CD4-positive, alpha-beta memory T cell (primary cell): Measurements from ENCODE around the gene CDHR4. TPM values are rescaled to one million over a fixed set of nuclear protein-coding genes. Genes with fewer than 3 reads are reported as not detected.
"Not testable (repeated sequence)": the region's sequence is repeated elsewhere in the genome, so short reads cannot be mapped to it uniquely, and the experiment has no call there.

Experiments used
- CTCF ChIA-PET: fragments of 350-600 bp; sonication (Branson Sonifier 250); formaldehyde crosslinking; loops from one replicate; lab custom pipeline; 2021; ENCODE audit warnings: inconsistent platforms; ENCODE audit not compliant: partially characterized antibody; lab: Charles Lee
- POLR2A ChIA-PET: fragments of 350-600 bp; sonication (Branson Sonifier 250); formaldehyde crosslinking; loops from one replicate; lab custom pipeline; 2021; ENCODE audit not compliant: partially characterized antibody; lab: Charles Lee
- DNase-seq, 5 donors: peaks; one replicate each; pipeline versions ENCODE4 v3.0.0 to v3.0.0-alpha.2; 2020 to 2022; ENCODE audit warnings: mixed read lengths in 1 of 5
- H3K27ac ChIP-seq: one replicate; pipeline ENCODE4 v1.7.0; 2013; ENCODE audit warnings: low read depth, low read length
- H3K27me3 ChIP-seq: 2 replicates; pipeline ENCODE4 v1.7.0; 2013; ENCODE audit warnings: mild to moderate bottlenecking, low read length, moderate library complexity; ENCODE audit not compliant: insufficient read depth
- H3K36me3 ChIP-seq: 2 replicates; pipeline ENCODE4 v1.7.0; 2013; ENCODE audit warnings: mild to moderate bottlenecking, low read length, moderate library complexity; ENCODE audit not compliant: insufficient read depth
- H3K4me1 ChIP-seq: 2 replicates; pipeline ENCODE4 v1.7.0; 2013; ENCODE audit warnings: mild to moderate bottlenecking, low read length, moderate library complexity; ENCODE audit not compliant: insufficient read depth
- H3K4me3 ChIP-seq, 2 donors: one replicate each; pipeline ENCODE4 v1.7.0; 2013; ENCODE audit warnings: low read length in 2 of 2, mild to moderate bottlenecking in 1 of 2
- H3K9me3 ChIP-seq, 2 donors: one replicate each; pipeline ENCODE4 v1.7.0; 2013; ENCODE audit warnings: low read length in 2 of 2, control low read depth in 1 of 2; ENCODE audit not compliant: control insufficient read depth in 1 of 2
- H3K27ac Mint-ChIP-seq, 7 donors: one replicate each; pipeline ENCODE4 v1.8.0; 2020 to 2021; ENCODE audit warnings: mixed read lengths in 7 of 7, mild to moderate bottlenecking in 6 of 7, inconsistent platforms in 3 of 7, moderate library complexity in 3 of 7
- H3K27me3 Mint-ChIP-seq, 2 donors: one replicate each; pipeline ENCODE4 v1.8.0; 2020 to 2021; ENCODE audit warnings: mixed read lengths in 2 of 2
- H3K36me3 Mint-ChIP-seq, 2 donors: one replicate each; pipeline ENCODE4 v1.8.0; 2020 to 2021; ENCODE audit warnings: mixed read lengths in 2 of 2, inconsistent platforms in 1 of 2, mild to moderate bottlenecking in 1 of 2
- H3K4me1 Mint-ChIP-seq, 4 donors: one replicate each; pipeline ENCODE4 v1.8.0; 2020 to 2021; ENCODE audit warnings: mixed read lengths in 4 of 4, mild to moderate bottlenecking in 1 of 4
- H3K4me3 Mint-ChIP-seq, 8 donors: one replicate each; pipeline ENCODE4 v1.8.0; 2020 to 2021; ENCODE audit warnings: mixed read lengths in 8 of 8, mild to moderate bottlenecking in 7 of 8, moderate library complexity in 6 of 8, inconsistent platforms in 3 of 8
- H3K9me3 Mint-ChIP-seq, 8 donors: one replicate each; pipeline ENCODE4 v1.8.0; 2020 to 2021; ENCODE audit warnings: mixed read lengths in 8 of 8, mild to moderate bottlenecking in 5 of 8, inconsistent platforms in 3 of 8, moderate library complexity in 1 of 8
- intact Hi-C: fragments of 100-400 bp; cut with micrococcal nuclease; formaldehyde crosslinking; loops from one replicate; pipeline ENCODE4 v1.15.1; 2023
- polyA plus RNA-seq, 2 donors: library from polyadenylated mRNA; unstranded; fragments of 300-500 nt; fragmentation: Illumina TruSeq; gene quantifications; one replicate each; pipeline ENCODE4 v1.2.3, GENCODE V29; 2021
- total RNA-seq, 2 experiments: library from RNA; stranded (reverse); gene quantifications; one replicate each; pipeline ENCODE4 v1.2.3, GENCODE V29; 2021

CDHR4 gene
- total and polyA plus RNA-seq, 4 experiments from 2014 or later, result 0.17 TPM; not detected in 3

DNA sequence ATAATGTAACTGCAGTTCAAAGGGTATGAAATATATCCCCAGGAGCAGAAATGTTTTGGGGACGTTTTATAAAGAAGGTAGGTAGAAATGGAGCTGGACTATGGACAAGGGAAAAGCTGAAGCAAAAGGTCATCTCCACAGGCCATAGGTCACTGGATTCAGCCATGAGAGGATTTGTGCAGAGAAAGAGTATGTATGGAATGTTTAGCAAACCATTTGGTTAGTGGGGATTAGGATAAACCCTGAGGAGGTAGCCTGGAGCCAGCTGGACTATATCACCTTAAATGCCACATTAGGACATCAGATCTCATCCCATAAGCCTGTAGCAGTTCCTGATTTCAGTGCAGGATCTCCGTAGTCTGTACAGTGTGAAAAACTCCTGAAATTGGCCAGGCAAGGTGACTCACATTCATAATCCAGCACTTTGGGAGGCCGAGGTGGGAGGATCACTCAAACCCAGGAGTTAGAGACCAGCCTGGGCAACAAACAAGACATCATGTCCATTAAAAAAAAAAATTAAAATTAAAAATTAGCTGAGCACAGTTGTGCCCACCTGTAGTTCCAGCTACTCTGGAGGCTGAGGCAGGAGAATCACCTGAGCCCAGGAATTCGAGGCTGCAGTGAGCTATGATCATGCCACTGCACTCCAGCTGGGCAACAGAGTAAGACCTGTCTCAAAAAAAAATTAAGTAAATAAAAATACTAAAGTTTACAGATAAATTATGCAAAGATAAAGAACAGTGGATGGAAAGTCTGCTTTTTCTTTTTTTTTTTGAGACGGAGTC lies 18.1 kb downstream of the CDHR4 start:
- H3K9me3 Mint-ChIP-seq, result no peaks in the 10 kb centered on the region
- peak overlapping the region in 3 of 7 donors; percentile 9 to 86 (median 73) for H3K27ac Mint-ChIP-seq
- no peak overlapping the region for H3K4me3 ChIP-seq
- POLR2A ChIA-PET, result interaction anchor here (0.6 kb wide), 1 partner anchor 37 kb away, joined by 3 read pairs; no protein-coding TSS in a partner anchor
- H3K4me1 Mint-ChIP-seq, result peaks cover 28 to 65% (median 44%) of the 10 kb centered on the region in 4 donors
- intact Hi-C loops, result no loop called here
- H3K4me1 ChIP-seq, result peaks cover 46% of the 10 kb centered on the region
- peaks cover 22 to 48% of the 10 kb centered on the region in 2 donors for H3K36me3 Mint-ChIP-seq
- H3K36me3 ChIP-seq, result peaks cover 5% of the 10 kb centered on the region
- H3K9me3 ChIP-seq, result no peaks in the 10 kb centered on the region
- CTCF ChIA-PET, result interaction anchor here (1.9 kb wide), 1 partner anchor 21 kb away, joined by 5 read pairs; the partner anchor contains the start of gene INKA1
- no peaks in the 10 kb centered on the region for H3K27me3 Mint-ChIP-seq
- H3K27me3 ChIP-seq, result no peaks in the 10 kb centered on the region
- DNase-seq, result no peak
- no peak overlapping the region for H3K27ac ChIP-seq
- H3K4me3 Mint-ChIP-seq, result peak overlapping the region in 3 of 8 donors; percentile 1 to 36 (median 34)

DNA sequence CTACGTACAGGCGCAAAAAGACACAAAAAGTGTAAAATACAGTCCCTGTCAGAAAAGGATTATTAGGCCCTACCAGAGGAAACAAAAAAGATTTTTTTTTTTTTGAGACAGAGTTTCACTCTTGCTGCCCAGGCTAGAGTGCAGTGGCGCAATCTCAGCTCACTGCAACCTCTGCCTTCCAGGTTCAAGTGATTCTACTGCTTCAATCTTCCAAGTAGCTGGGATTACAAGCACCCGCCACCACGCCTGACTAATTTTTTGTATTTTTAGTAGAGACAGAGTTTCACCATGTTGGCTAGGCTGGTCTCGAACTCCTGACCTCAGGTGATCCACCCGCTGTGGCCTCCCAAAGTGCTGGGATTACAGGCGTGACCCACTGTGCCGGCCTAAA lies 18.7 kb downstream of the CDHR4 start:
- H3K9me3 Mint-ChIP-seq, H3K9me3 ChIP-seq, DNase-seq, POLR2A ChIA-PET, H3K36me3 ChIP-seq, H3K27me3 Mint-ChIP-seq, intact Hi-C loops, H3K4me3 ChIP-seq, H3K27me3 ChIP-seq, H3K27ac ChIP-seq: not testable (repeated sequence)
- CTCF ChIA-PET, result interaction anchor here (1.9 kb wide), 1 partner anchor 22 kb away, joined by 5 read pairs; the partner anchor contains the start of gene INKA1
- Mint-ChIP-seq H3K36me3 (peaks cover 22 to 47% of the 10 kb centered on the region in 2 donors), H3K4me1 (peaks cover 28 to 67% (median 42%) of the 10 kb centered on the region in 4 donors), H3K4me3 (peak overlapping the region in 1 of 8 donors; percentile 34), H3K27ac (peak overlapping the region in 4 of 7 donors; percentile 25 to 86 (median 70))
- peaks cover 46% of the 10 kb centered on the region for H3K4me1 ChIP-seq

DNA sequence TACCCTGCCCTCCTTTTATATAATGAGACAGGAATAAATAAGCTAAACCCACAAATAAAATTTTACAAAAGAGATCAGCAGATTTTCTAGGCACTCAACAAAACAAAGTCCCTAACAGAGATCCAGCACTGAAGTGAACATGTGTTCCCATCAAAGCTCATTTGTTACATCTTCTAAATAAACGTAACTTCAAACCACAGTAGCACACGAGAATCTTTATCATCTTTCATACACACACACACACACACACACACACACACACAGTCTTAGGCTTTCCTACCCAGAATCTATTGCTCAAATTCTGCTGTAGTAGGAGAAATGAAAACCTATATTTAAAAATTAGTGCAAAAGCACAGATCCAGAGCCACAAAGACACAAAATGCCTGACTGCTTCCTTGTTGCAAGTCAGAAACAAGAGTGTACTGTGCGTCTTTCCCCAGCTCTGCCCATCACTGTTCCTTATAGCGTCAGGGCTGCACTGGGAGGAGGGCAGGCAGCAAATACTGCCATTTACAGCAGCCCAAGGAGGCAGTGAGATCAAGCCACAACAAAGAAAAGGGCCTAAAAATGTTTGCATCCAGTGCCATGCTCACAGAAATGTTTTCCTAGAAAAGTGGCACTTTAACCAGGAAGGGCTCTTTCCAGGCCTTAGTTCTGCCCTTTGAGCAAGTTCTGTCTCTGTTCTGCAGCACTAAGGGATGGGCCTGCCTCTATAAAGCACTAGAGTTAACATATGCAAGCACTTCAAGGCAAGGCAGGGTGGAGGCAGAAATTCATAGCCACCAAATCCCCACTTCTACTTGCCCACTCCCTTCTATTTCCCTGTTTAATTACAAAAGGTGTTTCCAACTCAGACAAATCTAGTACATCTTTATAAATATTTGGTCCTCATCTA lies 19.3 kb downstream of the CDHR4 start:
- intact Hi-C loops, result no loop called here
- CTCF ChIA-PET, result no interaction called here

DNA sequence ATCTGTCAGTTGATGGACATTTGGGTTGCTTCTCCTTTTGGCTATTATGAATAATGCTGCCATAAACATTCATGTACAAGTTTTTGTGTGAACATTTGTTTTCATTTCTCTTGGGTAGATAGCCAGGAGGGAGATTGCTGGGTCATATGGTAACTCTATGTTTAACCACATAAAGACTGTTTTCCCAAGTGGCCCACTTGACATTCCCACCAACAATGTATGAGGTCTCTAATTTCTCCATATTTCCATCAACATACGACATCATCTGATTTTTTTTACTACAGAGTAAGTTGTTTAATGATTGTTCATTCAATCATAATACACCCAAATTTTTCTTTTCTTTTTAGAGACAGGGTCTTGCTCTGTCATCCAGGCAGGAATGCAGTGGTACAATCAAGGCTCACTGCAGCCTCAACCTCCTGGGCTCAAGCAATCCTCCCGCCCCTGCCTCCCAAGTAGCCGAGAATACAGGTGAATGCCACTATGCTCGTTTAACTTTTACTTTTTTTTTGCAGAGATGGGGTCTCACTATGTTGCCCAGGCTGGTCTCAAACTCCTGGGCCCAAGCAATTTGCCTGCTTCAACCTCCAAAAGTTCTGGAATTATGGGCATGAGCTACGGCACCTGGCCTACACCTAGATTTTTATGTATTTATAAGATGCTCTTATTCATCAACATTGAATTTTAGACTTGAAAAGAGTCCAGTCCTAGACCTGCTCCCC lies 20.2 kb downstream of the CDHR4 start:
- Mint-ChIP-seq H3K27ac (peak overlapping the region in 5 of 7 donors; percentile 36 to 85 (median 68)), H3K27me3 (no peaks in the 10 kb centered on the region), H3K4me3 (peak overlapping the region in 4 of 8 donors; percentile 5 to 64 (median 25)), H3K36me3 (peaks cover 19 to 43% of the 10 kb centered on the region in 2 donors), H3K4me1 (peaks cover 29 to 63% (median 40%) of the 10 kb centered on the region in 4 donors), H3K9me3 (no peaks in the 10 kb centered on the region)
- peaks cover 12% of the 10 kb centered on the region for H3K36me3 ChIP-seq
- no peak overlapping the region for H3K27ac ChIP-seq
- POLR2A ChIA-PET, result no interaction called here
- DNase-seq, result no peak
- no peaks in the 10 kb centered on the region for H3K27me3 ChIP-seq
- H3K4me1 ChIP-seq, result peaks cover 41% of the 10 kb centered on the region
- CTCF ChIA-PET, result interaction anchor here (0.5 kb wide), 1 partner anchor 1660 kb away, joined by 3 read pairs; no protein-coding TSS in a partner anchor
- no peak overlapping the region for H3K4me3 ChIP-seq
- intact Hi-C loops, result no loop called here
- H3K9me3 ChIP-seq, result no peaks in the 10 kb centered on the region

More for the DNA sequence above, 19.3 kb downstream of the CDHR4 start:
- peak overlapping the region in 7 of 8 donors; percentile 5 to 64 (median 44) for H3K4me3 Mint-ChIP-seq
- no peak overlapping the region for H3K27ac ChIP-seq
- no peaks in the 10 kb centered on the region for H3K9me3 ChIP-seq
- peaks cover 22 to 42% of the 10 kb centered on the region in 2 donors for H3K36me3 Mint-ChIP-seq
- peaks cover 28 to 64% (median 41%) of the 10 kb centered on the region in 4 donors for H3K4me1 Mint-ChIP-seq
- no peaks in the 10 kb centered on the region for H3K27me3 ChIP-seq
- H3K4me3 ChIP-seq, result no peak overlapping the region
- H3K4me1 ChIP-seq, result peaks cover 43% of the 10 kb centered on the region
- no peak for DNase-seq
- H3K27me3 Mint-ChIP-seq, result no peaks in the 10 kb centered on the region
- peaks cover 7% of the 10 kb centered on the region for H3K36me3 ChIP-seq
- H3K27ac Mint-ChIP-seq, result peak overlapping the region in 5 of 7 donors; percentile 36 to 85 (median 68)
- POLR2A ChIA-PET, result no interaction called here
- no peaks in the 10 kb centered on the region for H3K9me3 Mint-ChIP-seq

DNA sequence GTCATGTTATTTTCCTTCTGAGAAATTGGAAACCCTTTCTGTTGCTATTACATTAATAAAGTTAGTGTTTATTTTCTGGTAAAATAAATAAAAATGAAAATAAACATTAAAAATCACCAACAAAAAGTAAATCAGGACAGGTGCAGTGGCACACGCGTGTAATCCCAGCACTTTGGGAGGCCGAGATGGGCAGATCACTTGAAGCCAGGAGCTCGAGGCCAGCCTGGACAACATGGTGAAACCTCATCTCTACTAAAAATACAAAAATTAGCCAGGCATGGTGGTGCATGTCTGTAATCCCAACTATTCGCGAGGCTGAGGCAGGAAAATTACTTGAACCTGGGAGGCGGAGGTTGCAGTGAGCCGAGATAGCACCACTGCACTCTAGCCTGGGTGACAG lies 23.6 kb downstream of the CDHR4 start:
- H3K27me3 ChIP-seq, H3K9me3 ChIP-seq, H3K4me3 Mint-ChIP-seq, H3K27ac Mint-ChIP-seq, DNase-seq, H3K27me3 Mint-ChIP-seq, intact Hi-C loops, POLR2A ChIA-PET, H3K9me3 Mint-ChIP-seq, H3K4me3 ChIP-seq, H3K27ac ChIP-seq, CTCF ChIA-PET: not testable (repeated sequence)
- Mint-ChIP-seq H3K36me3 (peaks cover 12 to 34% of the 10 kb centered on the region in 2 donors), H3K4me1 (peaks cover 32 to 56% (median 40%) of the 10 kb centered on the region in 4 donors)
- Histone ChIP-seq H3K4me1 (peaks cover 49% of the 10 kb centered on the region), H3K36me3 (peaks cover 12% of the 10 kb centered on the region)

DNA sequence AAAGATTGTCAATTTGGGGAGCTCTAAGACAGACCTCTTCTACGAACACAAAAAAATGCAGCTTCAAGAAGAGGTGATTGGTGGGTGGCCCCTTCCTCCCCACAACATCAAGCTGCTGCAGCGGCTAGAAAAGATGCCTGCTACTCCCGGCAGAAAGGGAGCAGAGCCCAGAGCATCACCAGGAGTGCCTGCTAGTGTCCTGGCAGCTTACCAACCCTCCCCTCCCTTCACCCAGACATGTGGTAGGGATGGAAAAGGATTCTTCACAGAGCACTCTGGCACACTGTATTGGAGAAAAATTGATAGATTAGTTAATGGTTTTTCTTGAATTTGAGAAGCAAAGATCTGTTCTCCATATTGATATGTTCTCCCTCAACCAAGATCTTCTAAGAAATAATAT lies 24.1 kb downstream of the CDHR4 start:
- H3K4me1 Mint-ChIP-seq, result peaks cover 29 to 54% (median 36%) of the 10 kb centered on the region in 4 donors
- intact Hi-C loops, result no loop called here
- CTCF ChIA-PET, result no interaction called here

More for the DNA sequence above, 24.1 kb downstream of the CDHR4 start:
- Mint-ChIP-seq H3K36me3 (peaks cover 12 to 29% of the 10 kb centered on the region in 2 donors), H3K27me3 (no peaks in the 10 kb centered on the region), H3K9me3 (no peaks in the 10 kb centered on the region), H3K27ac (peak overlapping the region in 1 of 7 donors; percentile 42), H3K4me3 (no peak overlapping the region)
- Histone ChIP-seq H3K36me3 (peaks cover 12% of the 10 kb centered on the region), H3K27ac (no peak overlapping the region), H3K4me3 (no peak overlapping the region), H3K27me3 (no peaks in the 10 kb centered on the region), H3K9me3 (no peaks in the 10 kb centered on the region), H3K4me1 (peaks cover 48% of the 10 kb centered on the region)
- POLR2A ChIA-PET, result interaction anchor here (0.6 to 1.3 kb wide), 2 partner anchors 11 to 41 kb away, joined by 3 read pairs; partner anchors contain the start of gene IP6K1
- DNase-seq, result no peak
